GM19455 (cell line): ENCODE data around the gene SULT2A1.
"Not testable (repeated sequence)": the region's sequence is repeated elsewhere in the genome, so short reads cannot be mapped to it uniquely, and the experiment has no call there.

Experiments
- ATAC-seq: cut with Tn5 transposase; IDR thresholded peaks from one replicate; pipeline ENCODE4 v1.9.1; 2021; ENCODE audit not compliant: unreplicated experiment

SULT2A1 gene

DNA sequence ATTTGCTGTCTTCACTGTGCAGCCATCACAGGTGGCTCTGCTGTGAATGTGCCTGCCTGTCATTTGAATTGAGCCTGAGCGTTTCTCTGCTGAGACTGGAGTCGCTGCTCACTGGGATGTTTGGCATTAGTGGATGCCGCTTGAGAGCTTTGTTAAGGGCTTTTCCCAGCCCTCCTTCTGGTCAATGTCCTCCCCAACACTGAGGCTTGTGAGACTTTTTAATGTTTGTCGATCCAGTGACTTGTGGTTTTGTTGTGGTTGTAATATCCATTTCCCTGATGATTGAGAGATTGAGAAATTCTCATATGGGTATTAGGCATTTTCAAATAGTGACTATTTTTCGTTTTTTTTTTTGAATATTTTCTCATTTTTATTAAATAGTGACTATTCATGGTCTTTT is 24.5 kb downstream of the SULT2A1 start:
- no peak for ATAC-seq

DNA sequence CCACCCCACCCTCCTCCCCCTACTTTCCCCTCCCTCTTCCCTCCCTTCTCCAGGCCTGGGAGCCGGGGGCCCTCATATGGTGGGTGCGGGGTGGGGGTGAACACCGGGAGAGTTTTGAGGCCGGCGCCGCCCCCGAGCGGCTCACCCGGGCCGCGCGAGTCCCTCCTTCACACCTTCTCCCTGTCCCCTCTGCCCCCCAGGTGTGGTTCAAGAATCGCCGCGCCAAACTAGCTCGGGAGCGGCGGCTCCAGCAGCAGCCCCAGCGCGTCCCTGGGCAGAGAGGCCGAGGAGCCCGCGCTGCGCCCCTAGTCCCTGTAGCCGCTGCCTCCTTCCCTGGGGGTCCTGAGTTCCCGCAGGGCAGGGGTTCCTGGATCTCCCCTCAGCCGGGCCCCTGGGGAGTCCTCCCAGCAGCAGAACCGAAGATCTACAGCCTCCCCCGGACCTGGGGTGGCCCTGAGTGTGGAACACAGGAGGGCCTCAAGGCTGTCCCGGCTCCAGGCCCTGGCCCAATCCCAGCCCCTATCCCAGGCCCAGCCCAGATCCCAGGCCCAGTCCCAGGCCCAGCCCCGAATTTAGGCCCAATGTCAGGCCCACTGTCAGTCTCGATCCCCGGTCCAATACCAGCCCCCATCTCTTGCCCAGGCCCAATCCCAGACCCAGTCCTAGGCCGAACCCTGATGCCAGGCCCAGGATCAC is 25.4 kb downstream of the SULT2A1 start:
- ATAC-seq, result no peak

DNA sequence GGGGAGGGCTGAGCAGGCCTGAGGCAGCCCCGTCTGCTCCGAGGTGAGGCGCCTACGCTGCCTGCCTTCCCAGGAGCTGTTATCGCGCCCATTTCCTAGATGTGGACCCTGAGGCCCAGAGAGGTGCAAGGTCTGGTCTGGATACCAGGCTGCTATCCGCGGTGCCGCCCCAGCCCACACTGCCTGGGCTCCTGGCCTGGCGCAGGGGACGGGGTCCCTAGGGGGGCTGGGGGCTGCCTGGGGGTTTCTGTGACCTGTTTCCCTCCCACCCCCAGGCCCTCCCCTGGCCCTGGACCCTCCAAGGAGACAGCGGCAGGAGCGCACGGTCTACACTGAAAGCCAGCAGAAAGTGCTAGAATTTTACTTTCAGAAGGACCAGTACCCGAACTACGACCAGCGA is 26.3 kb downstream of the SULT2A1 start:
- ATAC-seq, result not testable (repeated sequence)

DNA sequence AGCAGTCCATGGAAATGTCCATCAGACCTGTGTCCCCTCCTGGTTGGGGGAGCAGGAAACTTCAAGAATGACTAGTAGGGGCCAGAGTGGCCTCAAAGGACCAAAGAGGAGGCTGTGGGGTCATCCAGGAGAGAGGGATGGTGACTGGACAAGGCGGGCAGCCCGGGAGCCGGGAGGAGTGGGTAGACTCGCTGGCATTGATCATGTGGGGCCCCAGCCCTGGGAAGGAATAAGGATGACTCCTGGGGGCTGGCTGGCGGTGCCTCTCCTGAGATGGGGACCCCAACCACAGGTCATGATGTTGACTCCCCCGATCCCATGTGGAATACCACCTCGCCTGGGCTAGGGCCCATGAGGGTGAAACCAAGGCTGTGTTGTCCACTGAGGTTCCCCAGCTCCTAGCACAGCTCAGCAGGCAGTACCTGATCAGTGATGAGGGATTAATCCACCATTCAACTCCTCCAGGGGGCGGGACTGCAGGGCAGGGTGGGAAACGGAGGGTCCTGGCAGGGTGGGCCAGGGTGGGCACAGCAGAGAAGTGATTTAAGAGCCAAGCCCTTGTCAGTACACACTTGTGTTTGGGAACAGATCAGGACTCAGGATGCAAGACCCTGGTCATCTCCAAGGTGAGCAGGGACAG is 27.3 kb downstream of the SULT2A1 start, which contains the start of gene TPRX2:
Gene TPRX2, plus strand, starts transcription at position 590 of the 640 bp plus-strand sequence. Its CDS starts 12 bp downstream, at position 602.
- ATAC-seq, result not testable (repeated sequence)

DNA sequence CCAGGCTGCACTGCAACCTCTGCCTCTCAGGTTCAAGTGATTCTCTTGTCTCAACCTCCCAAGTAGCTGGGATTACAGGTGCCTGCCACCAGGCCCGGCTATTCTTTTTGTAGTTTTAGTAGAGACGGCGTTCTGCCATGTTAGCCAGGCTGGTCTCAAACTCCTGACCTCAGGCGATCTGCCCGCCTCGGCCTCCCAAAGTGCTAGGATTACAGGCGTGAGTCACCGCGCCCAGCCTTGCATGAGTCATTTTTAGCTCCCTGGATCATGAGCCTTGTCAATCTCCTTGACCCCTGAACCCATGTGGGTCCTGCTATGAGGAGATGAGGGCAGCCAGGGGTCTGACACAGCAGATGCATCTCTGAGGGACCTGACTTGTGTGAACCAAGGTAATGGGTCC is 27.9 kb downstream of the SULT2A1 start:
- ATAC-seq, result not testable (repeated sequence)

DNA sequence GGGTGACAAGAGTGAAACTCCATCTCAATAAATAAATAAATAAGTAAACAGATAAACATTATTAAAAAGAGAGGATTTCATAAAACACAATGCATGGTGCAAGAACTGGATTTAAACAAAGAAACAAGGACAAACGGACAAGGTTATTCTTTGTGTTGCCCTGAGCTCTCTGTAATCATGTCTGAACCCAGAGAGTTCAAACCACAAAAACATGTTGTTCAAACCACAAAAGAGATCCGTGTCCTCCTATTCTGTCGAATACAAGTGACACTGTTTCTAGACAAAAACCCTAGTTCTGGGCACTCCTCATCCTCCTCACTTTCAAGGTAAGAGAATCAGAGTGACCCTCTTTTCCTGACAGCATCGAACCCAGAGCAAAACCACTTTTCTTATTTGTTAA is 31.7 kb downstream of the SULT2A1 start:
- no peak for ATAC-seq

DNA sequence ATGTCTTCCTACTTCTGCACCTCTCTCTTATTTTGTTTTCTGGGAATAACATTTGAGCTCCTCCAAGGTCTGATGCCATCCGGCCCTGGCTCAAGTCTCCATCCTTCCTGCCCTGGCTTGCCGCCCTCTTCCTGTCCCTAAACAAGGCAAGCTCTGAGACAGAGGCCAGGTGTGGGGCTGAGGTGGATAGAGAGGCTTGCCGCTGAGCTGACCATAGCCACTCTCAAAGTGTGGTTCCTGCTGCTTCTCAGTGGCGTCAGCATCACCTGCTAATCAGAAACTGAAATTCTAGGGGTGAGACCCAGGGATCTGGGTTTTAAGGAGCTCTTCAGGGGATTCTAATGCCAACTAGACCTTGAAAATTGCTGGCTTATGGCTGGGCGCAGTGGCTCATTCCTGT is 33.1 kb downstream of the SULT2A1 start:
- no peak for ATAC-seq

DNA sequence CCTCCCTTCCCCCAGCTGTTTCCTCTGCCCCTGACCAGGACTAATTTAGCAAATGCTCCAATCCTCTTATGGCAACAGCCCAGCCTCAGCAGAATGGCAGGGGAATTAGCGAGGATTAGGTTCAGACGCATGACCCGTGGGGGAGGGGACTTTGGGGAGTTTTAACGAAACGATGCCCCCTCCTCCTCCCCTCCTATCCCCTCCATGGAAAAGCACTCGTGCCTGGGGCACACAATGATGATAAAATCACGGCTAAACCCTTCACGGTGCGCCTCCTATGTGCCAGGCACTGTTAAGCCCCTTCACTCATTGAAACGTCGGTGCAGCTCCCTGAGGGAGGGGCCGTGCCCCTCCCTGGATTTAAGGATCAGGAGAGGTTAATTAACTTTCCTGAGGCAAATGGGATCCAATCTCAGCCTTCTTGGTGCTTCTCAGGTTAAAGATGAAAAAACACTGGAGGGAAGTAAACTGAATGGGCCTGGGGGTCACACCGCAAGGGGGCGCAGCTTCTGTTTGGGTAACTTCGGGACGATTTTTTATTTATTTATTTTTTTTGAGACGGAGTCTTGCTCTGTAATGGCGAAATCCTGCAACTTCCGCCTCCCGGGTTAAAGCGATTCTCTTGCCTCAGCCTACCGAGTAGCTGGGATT is 37.2 kb downstream of the SULT2A1 start:
- ATAC-seq, result no peak

DNA sequence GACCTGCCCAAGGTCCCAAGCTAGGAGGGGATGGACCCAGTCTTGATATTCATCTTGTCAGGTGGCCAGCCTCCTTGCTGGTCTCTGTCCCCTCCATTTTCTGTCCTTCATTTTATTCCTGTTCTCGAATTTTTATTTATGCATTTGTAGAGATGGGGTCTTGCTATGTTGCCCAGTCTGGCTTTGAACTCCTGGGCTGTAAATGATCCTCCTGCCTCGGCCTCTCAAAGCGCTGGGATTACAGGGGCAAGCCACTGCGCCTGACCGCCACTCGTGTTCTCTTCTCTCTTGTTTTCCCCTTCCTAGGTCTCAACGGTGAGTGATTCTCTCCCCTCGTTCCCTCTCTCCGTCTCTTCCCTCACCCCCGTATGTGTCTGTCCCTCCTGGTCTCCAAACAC is 37.7 kb downstream of the SULT2A1 start:
- ATAC-seq, result no peak

DNA sequence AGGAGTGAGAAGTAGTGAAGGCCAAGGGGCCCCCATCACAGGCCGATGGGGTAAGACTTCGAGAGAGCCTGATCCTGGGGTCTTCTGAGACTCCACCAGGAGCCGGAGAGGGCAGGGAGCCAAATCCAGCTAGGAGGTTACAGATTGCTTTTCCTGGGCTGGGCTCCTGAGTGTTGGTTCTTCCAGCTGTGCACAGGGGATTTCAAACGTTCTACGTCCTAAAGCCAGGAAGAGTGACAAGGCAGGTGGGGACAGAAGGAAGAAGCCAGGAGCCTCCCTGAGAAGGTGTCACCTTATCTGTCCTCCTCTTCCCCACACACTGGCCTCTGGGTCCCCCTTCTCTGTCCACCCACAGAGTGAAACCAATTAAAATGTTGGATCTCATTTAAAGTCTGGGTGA is 43.2 kb downstream of the SULT2A1 start:
- no peak for ATAC-seq

DNA sequence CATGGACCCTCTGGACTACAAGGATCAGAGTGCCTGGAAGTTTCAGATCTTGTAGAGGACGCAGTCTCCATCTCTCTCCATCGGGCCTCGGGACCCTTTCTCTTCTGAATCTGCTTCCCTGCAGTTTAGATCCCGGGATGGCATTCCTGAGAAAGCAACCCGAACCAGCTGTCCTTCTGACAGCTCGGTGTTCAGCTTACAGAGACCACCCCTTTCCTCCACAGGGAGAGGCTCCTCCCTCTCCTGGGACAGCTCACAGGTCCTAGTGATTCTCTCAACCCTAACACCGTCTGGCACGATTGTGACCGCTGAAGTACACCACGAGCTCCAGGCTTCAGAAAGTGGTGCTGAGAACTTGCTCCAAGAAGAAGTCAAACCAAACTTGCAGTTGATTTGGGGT is 46.2 kb downstream of the SULT2A1 start:
- no peak for ATAC-seq

DNA sequence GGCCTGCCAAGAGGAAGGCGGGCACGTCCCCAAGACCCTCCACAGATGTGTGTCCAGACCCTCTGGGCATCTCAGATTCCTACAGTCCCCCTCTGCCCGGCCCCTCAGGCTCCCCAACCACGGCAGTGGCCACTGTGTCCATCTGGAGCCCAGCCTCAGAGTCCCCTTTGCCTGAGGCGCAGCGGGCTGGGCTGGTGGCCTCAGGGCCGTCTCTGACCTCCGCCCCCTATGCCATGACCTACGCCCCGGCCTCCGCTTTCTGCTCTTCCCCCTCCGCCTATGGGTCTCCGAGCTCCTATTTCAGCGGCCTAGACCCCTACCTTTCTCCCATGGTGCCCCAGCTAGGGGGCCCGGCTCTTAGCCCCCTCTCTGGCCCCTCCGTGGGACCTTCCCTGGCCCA is 46.7 kb downstream of the SULT2A1 start:
- no peak for ATAC-seq

DNA sequence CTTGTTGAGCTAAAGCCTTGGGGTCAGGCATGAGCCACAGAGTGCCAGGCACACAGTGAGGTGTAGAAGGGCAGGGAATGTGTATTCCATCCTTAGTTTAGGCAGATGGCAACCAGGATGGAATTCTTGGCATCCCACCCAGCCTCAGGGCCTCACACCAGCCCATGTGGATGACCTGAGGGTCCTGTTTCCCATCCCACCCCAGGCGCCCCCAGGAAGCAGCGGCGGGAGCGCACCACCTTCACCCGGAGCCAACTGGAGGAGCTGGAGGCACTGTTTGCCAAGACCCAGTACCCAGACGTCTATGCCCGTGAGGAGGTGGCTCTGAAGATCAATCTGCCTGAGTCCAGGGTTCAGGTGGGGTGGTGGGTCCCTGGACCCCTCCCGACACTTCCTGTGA is 50.1 kb downstream of the SULT2A1 start:
- no peak for ATAC-seq

DNA sequence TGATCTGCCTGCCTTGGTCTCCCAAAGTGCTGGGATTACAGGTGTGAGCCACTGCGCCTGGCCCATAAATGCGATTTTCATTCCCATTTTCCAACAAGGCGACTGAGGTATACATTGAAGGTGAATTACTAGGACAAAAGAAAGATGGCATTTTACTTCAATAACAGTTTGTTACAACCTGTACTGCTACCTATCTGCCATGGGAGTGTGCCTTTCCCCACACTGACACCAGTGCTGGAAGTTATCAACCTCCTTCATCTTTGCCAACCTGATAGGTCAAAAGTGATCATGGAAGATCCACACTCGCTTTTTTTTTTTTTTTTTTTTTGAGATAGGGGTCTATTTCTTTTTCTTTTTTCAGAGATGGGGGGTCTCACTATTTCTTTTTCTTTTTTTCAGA is 53.4 kb downstream of the SULT2A1 start:
- ATAC-seq, result no peak

DNA sequence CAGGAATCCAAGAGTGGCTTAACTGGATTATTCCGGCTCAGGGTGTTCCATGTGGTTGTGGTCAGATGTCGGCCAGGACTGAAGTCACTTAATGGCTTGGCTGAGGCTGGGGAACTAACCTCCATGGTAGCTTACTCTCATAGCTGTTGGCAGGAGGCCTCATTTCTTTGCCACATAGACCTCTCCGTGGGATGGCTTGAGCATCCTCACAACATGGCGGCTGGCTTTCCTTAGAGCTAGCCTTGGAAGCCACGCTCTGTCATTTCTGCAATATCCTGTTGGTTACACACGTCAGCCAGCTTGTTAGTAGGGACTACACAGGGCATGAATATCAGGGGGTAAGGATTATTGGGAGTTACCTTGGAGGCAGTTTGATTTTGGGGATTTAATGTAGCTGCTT is 59.3 kb downstream of the SULT2A1 start:
- ATAC-seq, result no peak

DNA sequence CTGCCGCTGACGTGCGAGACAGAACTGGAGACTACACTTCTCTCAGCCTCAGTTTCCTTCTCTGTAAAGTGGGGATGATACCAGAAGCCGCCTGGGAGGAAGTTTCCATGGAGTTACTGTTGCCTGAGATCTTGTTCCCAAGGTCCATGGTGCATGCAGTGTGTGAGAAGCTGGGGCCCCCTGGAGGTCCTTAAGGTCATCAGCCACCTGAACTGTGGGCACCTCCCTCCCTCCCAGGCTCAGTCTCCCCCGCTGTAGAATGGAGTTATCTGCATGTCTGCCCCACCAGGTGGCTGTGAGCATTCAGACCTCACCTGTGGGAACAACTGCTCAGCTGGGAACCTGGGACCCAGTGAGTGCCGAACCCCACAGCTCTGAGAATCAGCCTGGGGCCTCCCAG is 61.7 kb downstream of the SULT2A1 start:
- no peak for ATAC-seq

DNA sequence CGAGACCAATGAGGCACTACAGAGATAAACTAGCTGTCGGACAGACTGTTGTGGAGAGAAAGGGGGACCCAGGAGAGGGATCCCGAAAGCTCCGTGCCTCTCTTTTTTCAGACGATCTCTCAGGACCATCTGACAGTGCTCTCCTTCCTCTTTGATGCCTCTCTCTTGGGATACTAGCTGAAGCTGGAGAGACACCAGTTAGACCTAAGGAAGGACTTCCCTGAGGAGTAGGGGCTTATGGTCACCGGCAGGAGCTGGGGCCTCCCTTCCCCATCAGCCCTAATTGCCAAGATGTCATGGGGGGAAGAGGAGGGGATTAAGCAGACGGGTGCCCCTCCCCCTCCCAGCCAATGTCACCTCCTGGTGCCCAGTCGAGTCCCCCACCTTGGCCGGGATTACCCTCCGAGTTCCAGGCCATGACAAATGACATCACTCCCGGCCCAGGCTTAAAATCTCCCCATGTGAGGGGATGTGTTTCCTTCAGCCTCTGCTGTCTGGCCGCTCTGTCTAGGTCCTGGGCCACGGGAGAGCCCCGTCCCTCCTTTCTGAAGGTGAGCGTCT is 64.6 kb downstream of the SULT2A1 start, which contains the start of gene CRX:
Gene CRX, plus strand, starts transcription at position 478 of the 561 bp plus-strand sequence. CDS start 12,507 bp downstream, outside the sequence.
- ATAC-seq, result no peak
